GM21515 (cell line): Measurements from ENCODE around the gene ANKRD13A.
"Not testable (repeated sequence)": the region's sequence is repeated elsewhere in the genome, so short reads cannot be mapped to it uniquely, and the experiment has no call there.

Experiments used
- ATAC-seq: cut with Tn5 transposase; IDR thresholded peaks from one replicate; pipeline ENCODE4 v1.9.1; 2021; ENCODE audit not compliant: unreplicated experiment

The ANKRD13A gene

DNA sequence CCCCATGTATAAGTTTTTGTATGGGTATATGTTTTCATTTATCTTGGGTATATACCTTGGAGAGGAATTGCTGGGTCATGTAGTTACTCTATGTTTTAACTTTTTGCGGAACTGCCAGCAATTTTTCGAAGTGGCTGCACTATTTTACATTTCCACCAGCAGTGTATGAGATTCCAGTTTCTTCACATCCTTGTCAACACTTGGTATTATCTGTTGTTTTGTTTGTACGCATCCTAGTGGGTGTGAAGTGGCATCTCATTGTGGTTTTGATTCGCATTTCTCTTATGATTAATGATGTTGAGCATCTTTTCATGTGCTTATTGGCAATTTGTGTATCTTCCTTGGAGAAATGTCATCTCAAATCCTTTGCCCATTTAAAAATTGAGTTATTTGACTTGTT is 6.9 kb downstream of the ANKRD13A start:
- no peak for ATAC-seq

DNA sequence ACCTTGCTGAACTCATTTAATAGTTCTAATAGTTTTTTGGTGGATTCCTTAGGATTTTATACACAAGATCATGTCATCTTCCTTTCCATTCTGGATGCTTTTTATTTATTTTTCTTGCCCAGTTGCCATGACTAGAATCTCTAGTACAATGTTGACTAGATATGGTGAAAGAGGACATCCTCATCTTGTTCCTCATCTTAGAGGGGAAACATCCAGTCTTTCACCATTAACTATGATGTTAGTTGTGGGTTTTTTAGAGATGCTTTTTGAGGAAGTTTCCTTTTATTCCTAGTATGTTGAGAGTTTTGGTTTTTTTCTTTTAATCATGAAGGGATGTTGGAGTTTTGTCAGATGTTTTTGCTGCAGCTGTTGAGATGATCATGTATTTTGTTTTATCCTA is 8.7 kb downstream of the ANKRD13A start:
- no peak for ATAC-seq

DNA sequence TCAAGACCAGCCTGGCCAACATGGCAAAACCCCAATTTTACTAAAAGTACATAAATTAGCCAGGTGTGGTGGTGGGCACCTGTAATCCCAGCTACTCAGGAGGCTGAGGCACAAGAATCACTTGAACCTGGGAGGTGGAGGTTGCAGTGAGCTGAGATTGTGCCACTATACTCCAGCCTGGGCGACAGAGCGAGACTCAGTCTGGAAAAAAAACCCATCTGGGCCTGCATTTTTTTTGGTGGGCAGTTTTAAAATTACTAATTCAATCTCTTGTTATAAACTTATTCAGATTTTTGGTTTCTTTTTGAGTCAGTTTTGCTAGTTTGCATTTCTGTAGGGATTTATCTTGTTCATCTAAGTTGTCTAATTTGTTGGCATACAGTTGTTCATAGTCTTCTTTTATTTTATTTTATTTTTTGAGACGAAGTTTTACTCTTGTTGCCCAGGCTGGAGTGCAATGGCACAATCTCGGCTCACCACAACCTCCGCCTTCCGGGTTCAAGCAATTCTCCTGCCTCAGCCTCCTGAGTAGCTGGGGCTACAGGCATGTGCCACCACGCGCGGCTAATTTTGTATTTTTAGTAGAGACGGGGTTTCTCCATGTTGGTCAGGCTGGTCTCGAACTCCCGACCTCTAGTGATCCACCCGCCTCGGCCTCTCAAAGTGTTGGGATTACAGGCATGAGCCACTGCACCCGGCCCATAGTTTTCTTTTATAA is 9.6 kb downstream of the ANKRD13A start:
- not testable (repeated sequence) for ATAC-seq

DNA sequence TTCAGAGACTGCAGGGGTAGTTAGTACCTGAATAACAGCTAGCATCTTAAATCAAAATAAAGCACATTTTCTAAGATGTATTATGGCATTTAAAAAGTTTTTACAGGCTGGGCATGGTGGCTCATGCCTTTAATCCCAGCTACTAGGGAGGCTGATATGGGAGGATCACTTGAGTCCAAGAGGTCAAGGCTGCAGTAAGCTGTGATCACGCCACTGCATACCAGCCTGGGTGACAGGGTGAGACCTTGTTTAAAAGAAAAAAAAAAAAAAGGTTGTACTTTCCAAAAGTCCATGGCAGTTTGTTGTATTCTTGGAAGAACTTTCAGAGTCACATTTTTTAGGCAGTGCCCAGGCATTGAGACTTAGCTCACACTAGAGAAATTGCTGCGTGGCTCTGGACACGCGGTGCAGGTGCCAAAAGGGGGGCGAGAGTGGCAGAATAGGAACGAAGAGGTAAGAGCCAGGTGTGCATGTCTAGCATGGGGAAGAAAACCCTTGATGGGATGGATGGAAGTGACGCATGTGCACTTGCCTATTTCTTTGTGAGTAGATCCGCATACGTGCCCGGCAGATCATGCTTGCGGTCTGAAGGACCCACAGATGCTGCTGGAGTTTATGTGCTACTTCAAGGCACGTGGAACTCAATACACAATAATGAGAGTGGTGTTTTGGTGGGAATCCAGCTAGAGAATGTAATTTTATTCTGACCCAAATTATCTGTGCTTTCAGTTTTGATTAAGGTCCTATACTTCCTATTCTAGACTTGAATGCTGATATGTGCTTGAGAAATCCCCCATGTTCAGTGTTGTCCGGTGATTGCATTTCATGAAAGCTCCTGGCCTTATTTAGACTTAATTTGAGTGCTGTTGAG is 11.9 kb downstream of the ANKRD13A start:
- ATAC-seq, result no peak

DNA sequence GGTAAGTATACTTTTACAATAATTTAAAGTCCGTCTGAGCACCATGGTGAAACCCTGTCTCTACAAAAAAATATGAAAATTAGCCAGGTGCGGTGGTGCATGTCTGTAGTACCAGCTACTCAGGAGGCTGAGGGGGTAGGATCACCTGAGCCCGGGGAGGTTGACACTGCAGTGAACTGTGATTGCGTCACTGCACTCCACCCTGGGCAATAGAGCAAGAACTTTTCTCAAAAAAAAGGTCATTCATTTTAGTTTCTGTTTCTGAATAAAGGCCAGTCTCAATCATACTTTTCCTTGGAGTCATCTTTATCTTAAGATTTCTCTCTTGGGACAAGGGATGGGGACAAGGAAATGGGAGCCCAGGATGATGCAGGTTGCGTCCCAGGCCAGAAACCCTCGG is 12.9 kb downstream of the ANKRD13A start:
- peak; percentile 51 for ATAC-seq

DNA sequence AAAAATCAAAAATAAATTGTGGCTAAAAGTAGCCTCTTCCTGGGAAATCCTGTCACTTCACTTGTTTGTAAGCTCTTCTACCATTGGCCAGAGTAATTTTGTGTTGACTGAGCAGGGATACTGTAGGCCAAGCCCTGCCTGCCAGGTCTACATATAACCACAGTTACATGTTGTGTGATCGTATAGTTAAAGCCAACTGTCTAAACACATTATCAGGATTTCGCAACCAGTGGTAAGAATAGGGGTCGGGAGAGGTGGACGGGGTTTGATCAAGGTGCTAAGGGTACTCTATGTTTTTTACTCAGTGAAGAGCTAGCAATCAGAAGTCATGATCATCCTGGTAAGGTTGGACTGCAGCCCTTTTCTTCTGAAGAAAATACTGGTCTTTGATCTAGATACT is 13.4 kb downstream of the ANKRD13A start:
- ATAC-seq, result no peak

DNA sequence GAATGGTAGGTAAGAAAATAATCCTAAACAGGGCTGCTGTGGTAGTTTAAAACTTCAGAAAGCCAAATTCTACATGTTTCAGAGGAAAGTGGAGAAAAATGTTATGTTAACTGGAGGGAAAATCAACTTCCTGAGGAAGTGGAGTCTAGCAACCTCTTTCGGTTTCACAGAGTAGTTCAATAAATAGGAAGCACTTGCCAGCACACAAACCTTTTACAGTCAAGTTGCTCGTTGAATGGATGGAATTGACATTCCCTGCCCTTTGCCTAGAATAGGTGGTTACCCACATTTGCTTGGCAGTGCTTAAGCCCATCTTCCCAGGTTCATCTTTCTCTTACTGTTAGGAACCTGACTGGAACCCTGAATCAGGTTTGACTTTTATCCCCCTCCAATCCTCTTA is 15.9 kb downstream of the ANKRD13A start:
- ATAC-seq, result no peak

DNA sequence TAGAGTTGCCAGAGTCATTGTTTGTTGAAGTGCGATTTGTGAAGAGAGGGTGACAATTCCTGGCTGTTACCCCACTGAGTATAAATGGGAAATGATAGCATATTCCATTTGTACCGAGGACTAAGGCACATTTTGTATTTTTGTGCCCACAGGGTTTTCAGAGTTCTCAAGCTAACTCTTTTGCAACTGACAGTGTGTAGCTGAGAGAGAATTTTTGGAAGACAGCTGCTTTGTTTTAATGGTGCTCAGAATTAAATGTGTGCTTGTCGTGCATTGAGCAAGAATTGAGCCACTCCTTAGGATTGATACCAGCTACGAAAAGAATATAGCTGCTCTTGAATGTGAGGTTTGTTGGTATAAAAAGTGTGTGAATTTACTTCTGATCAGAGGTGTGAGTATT is 21.7 kb downstream of the ANKRD13A start:
- no peak for ATAC-seq

DNA sequence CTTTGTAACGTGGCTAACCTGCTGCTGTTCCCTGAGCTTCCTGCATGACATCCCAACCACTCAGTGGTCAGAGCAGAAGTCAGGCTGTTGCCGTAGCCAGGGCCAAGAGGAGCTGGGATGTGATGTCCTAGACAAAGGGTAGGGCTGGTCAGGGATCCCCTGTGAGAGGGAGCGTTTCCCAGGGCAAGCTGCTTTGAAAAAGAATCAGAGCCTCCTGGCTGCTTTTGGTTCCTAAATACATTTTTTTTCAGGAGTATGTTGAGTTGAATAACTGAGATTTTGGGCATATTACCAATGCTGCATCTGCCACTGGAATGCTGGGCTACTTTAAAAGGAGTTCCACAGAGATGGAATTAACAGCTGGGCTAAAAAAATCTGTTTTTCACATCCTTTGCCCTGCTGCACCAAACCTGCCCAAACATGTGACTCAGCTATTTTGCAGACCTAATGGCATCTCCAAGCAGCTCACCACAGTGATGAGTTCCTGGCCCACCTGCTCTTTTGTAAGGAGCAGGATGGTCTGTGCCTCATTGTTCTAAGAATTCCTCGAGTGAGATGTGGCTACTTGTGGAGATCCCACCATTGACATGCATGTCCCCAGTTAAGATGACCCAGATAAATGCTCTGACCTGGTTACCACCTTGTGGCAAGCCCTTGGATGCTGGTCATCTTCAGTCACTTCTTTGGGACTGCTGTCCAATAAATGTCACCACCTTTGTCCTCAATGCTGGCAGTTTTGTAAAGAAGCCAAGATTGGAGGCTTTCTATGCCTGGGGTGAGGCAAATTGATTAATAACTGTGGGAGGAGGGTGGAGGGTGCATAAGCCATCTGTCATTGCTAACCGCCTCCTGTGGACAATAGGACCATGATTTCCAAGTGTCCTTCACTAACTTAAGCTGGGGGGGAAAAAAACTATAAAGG is 24.1 kb downstream of the ANKRD13A start:
- no peak for ATAC-seq

DNA sequence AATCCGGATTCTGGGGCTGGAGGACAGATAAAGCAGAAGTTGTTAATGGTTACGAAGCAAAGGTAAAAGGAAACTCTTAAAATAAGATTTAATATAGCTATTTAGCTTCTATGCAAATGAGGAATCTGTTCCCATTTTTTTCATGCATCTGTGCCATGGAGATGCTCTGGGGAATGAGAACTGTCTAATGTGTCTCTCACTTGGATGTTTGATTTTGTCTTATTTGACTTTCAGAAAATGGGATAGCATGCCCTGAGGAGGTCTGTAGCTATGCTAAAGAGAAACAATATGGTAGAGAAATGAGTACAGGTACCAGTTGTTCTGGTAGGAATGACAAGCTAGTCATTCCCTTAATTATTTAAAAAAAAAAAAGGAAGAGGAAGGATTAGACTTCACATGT is 24.8 kb downstream of the ANKRD13A start:
- ATAC-seq, result no peak

DNA sequence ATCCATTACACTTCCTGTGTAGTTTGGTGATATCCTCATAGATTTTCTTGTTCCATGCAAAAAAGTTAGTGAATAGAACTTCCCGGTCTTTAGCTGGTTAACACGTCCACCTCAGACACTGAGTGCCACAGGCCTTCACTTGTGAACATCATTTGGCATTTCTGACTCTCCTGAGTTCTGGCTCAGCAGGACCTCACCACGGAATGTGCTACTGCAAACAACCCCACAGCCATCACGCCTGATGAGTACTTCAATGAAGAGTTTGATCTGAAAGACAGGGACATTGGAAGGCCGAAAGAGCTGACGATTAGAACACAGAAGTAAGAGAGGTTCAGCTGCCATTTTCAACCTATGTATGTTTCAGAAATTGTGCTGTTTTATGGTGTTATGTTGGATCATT is 29.1 kb downstream of the ANKRD13A start:
- no peak for ATAC-seq

DNA sequence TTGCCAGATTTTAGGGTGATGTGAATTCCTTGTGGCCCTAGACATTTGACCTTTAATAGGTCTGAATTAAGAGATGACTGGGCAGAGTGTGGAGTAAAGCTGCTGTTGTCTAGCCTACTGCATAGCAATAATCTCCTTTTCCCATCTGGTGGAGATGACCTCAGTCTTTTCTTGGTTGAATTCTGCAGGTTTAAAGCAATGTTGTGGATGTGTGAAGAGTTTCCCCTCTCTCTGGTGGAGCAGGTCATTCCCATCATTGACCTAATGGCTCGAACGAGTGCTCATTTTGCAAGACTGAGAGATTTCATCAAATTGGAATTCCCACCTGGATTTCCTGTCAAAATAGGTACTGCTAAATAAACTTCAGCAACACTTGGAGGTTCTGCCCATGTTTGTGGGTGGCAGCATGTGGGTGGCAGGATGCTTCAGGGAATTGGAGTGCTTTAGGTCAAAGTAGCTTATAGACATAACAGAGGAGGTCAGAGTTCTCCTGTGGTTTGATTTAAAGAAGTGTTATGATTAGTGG is 30.1 kb downstream of the ANKRD13A start:
- no peak for ATAC-seq

DNA sequence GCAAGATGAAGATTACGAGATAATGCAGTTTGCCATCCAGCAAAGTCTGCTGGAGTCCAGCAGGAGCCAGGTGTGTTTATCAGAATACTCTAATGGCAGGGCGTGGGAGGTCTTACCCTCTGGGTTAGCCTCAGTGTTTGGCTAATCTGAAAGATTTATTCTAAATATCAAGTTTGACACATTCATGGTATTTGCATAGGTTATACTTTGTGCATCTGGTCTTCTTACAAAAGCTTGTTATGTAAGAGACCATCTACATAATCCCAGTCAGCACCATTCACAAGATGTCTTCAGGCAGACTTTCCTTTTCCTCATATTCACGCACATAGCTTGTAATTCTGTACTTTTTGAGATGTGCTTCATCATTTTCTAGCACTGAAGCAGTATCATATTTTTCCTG is 34.7 kb downstream of the ANKRD13A start:
- ATAC-seq, result no peak

DNA sequence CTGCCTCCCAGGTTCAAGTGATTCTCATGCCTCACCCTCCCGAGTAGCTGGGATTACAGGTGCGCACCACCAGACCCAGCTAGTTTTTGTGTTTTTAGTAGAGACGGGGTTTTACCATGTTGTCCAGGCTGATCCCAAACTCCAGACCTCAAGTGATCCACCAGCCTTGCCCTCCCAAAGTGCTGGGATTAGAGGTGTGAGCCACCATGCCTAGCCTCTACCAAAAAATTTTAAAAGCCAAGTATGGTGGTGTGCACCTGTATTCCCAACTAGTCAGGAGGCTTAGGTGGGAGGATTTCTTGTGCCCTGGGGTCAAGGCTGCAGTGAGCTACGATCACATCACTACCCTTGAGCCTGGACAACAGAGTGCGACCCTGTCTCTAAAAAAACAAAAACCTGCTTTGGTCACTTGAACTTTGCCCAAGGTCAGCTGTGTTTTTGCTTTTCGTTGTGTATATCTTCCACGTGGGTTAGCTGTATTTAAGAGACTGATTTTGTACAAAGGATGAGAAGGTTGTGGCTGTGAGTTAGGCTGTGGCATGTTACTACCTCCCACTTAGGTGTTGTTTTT is 36.4 kb downstream of the ANKRD13A start:
- ATAC-seq, result no peak

DNA sequence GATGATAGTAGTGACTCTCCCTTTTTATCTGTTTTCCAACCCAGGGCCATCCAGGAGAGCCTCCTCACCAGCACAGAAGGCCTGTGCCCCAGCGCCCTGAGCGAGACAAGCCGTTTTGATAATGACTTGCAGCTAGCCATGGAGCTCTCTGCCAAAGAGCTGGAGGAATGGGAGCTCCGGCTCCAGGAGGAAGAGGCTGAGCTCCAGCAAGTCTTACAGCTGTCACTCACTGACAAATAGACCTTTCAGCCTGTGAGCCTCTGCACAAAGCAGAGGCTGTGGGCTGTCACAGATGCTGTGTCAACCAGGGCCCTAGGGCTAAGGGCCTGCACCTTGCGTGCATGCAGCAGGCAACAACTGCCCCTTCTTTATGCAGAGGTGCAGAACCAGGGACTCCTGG is 38.1 kb downstream of the ANKRD13A start:
- no peak for ATAC-seq

DNA sequence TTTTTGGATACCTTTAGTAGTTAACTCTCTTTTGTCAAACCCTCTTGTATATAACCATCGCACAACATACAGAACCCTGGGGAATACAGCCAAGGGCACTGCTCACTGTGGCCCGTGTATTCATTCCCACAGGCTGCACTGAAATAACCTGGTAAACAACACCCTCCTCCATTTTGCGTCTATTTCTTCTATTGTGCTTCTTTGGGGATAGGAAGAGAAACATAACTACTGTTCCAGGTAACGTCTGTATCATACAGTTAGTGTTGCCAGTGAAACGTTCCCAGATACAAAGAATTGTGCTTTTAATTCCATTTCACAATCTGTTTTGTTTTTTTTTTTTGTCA is 39.5 kb downstream of the ANKRD13A start:
- ATAC-seq, result no peak

DNA sequence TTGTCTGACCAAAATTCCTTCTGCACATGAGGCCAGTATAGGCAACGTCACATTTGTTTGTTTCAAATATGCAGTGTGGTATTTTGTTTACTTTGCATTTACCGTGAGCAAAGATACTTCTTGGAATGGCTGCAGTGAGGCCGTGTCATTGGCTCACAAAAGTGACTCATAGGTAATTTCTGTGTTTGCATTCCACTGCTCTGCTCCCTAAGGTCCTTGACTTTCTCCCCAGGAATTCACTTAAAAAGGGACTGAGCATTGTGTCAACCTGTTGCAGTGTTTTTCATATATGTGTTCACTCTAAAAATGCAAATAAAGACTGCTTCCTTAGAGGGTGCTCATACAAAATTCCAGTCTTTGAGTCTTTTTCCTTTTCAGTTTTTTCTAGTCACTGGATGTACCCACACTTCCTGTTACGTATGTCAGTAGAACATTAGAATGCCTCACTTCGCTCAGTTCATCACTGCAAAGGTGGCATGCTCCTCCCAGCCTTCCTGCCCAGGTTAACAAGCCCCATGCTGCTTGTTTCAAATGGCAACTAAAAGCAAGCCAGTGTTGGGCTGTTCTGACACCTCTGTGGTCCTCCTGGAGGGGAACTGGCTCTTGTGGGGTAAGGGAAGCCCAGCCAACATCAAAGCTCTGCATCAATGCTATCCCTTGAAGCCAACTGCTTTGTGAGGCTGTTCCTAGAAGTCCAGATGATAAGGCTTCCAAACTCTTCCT is 40.0 kb downstream of the ANKRD13A start:
- no peak for ATAC-seq

DNA sequence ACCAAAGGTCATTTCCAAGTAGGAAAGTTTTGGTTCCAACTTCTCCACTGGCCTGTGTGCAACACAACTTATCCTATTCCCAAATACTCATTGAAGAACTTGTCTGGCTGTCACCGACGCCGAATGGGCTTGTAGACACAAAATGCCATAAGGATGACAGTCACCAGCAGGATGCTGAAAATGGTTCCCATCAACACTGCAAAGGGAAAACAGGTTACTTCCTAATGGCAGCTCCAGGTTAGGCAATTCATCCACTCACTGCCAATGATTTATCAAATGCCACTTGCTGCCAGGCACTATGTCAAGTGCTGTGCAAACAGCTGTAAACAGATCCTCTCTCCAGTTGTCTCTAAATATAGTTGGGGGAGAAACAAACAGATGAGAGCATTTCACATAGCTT is 43.0 kb downstream of the ANKRD13A start:
- ATAC-seq, result no peak

DNA sequence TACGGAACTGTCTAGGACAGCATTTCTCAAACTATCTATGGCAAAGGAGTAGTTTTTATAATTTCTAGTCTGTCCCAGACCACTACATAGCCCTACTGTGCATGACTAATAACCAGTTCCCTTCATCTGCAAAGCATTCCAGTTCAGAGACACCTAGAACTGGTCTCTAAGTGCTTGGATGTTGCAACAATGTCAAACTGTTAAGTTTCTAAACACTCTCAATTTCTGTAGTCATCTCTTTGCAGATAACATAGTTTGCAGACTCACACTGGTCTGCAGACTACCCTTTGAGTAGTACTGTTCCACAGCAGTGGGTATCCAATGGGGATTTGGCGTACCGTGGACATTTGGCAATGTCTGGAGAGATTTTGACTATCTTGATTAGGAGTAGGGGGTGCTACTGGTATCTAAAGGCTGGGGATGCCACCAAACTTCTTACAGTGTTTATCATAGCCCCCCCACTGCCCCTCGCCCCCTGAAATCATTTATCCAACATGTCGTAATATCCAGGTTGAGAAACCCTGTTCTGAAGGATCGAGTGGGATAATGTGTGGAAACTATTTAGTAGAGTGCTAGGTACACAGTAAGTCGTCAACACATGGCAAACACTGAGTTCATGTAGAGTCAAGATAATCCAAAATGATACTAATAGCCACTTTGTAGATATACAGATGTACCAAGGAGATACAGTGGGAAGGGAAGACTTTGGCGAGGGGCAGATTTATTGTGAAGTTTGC is 47.4 kb downstream of the ANKRD13A start:
- no peak for ATAC-seq
